Adrenal gland (tissue), 12 donors: ENCODE data around the gene HABP2. TPM values are rescaled to one million over a fixed set of nuclear protein-coding genes. Genes with fewer than 3 reads are reported as not detected.

ENCODE experiments used
- DNase-seq, 7 donors: peaks; one replicate each; pipeline ENCODE4 v3.0.0-alpha.2; 2019 to 2020
- H3K27ac ChIP-seq, 5 donors: fragments of 200-600 bp; sonication (generic) in 4 of 5; 1 replicate in 3 of 5; 2 replicates in 2 of 5; pipeline versions ENCODE4 v1.5.1 to v1.8.0; 2016 to 2020; ENCODE audit warnings: mild to moderate bottlenecking in 1 of 5
- H3K27me3 ChIP-seq: fragments of 200-600 bp; 2 replicates; pipeline ENCODE4 v1.8.0; 2021
- H3K36me3 ChIP-seq, 2 donors: fragments of 200-600 bp; replicated peaks in 1 of 2; 1 replicate in 1 of 2; 2 replicates in 1 of 2; pipeline versions ENCODE4 v1.5.1 to v1.8.0; 2018 to 2022
- H3K4me1 ChIP-seq, 2 donors: fragments of 200-600 bp; replicated peaks in 1 of 2; 1 replicate in 1 of 2; 2 replicates in 1 of 2; pipeline versions ENCODE4 v1.5.1 to v1.8.0; 2018 to 2021
- H3K4me3 ChIP-seq, 4 donors: fragments of 200-600 bp; sonication (generic) in 3 of 4; one replicate each; pipeline ENCODE4 v1.5.1; 2016 to 2018
- H3K9me3 ChIP-seq, 3 donors: fragments of 200-600 bp; sonication (generic) in 1 of 3; replicated peaks in 1 of 3; 1 replicate in 2 of 3; 2 replicates in 1 of 3; pipeline versions ENCODE4 v1.5.1 to v1.8.0; 2016 to 2021
- POLR2A ChIP-seq, 2 donors: fragments of 450-650 bp; IDR thresholded peaks; one replicate each; pipeline ENCODE4 v1.6.1; 2017; ENCODE audit warnings: antibody characterized with exemption in 2 of 2, mild to moderate bottlenecking in 2 of 2, moderate library complexity in 1 of 2
- WGBS, 4 donors: extraction: QIAGEN DNeasy Blood & Tissue Kit in 2 of 4; methylation state at CpG; one replicate each; pipeline versions ENCODE4 v1.1.5 to v1.1.7; 2013 to 2017; 5-methylcytosine and 5-hydroxymethylcytosine counted together
- intact Hi-C, 2 donors: fragments of 100-400 bp; cut with DNase I; formaldehyde crosslinking; loops; one replicate each; pipeline versions ENCODE4 v1.14.1 to v1.15.0; 2022 to 2023
- polyA plus RNA-seq, 3 donors: library from polyadenylated mRNA; stranded (reverse); fragments of 200-250 nt in 2 of 3; fragments of 350-450 nt in 1 of 3; fragmentation: Illumina TruSeq in 1 of 3; extraction: RNeasy Lipid Tissue Mini Kit (QIAGEN cat#74804) in 1 of 3; gene quantifications; one replicate each; pipeline ENCODE4 v1.2.3, GENCODE V29; 2013 to 2014
- total RNA-seq, 9 donors: library from RNA; depleted of rRNA in 4 of 9; stranded (reverse); fragments of >200 nt in 4 of 9; fragments of 120-200 nt in 1 of 9; fragmentation: NEBNext Ultra II Directional in 1 of 9; extraction: Animal tissue kit (Norgen Biotek cat#: 25700) in 1 of 9; gene quantifications; one replicate each; pipeline versions ENCODE4 v1.1.0 to v1.2.4, GENCODE V29; 2013 to 2023
- TF ChIP-seq, protein P1 (sequence below), 6 experiments: fragments of 450-650 bp in 4 of 6; fragments of 200-600 bp in 2 of 6; sonication (generic) in 1 of 6; IDR thresholded peaks; 1 replicate in 5 of 6; 2 replicates in 1 of 6; pipeline versions ENCODE4 v1.5.1 to v1.8.0; 2016 to 2021; ENCODE audit warnings: antibody characterized with exemption in 6 of 6, mild to moderate bottlenecking in 2 of 6, moderate library complexity in 1 of 6
- donor health status: healthy with polysubstance abuse.
- donor health status: Bipolar disorder and iron deficiency.
- donor health status: DM: yes; HTN: yes; CAD: no.
- donor health status: DM: no; HTN: no; CAD: no.
- donor health status: DM: no; HTN: no; CAD: no.
- donor health status: DM: yes; HTN: yes; CAD: no.

Gene HABP2
- total and polyA plus RNA-seq, 12 donors, result 0.11 to 0.29 (median 0.13) TPM; not detected in 9

DNA sequence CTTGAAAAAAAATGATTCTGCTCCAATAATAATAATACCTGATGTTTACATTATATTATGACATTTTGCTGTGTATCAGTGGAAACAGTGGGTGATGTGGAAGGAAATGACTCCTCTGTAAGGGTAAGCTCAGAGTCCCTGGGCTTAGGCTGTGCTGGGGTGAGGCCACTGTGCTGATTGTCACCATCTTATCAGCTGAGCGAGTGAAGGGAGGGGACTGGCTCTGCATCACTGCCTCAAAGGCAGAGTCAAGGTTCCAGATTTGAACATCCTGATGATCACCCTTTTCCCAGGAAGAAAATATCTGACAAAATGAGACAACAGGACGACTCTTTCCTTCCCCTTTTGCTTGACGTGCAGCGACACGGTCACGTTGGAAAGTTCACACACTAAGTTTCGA, 24.0 kb upstream of the HABP2 start:
- H3K36me3 ChIP-seq, result no peaks in the 10 kb centered on the region
- no peak overlapping the region for H3K4me3 ChIP-seq
- DNase-seq, result no peak
- no peaks in the 10 kb centered on the region for H3K27me3 ChIP-seq
- no peak for TF ChIP-seq POLR2A (IDR thresholded peaks at IDR 0.05)
- TF ChIP-seq, protein P1, sequence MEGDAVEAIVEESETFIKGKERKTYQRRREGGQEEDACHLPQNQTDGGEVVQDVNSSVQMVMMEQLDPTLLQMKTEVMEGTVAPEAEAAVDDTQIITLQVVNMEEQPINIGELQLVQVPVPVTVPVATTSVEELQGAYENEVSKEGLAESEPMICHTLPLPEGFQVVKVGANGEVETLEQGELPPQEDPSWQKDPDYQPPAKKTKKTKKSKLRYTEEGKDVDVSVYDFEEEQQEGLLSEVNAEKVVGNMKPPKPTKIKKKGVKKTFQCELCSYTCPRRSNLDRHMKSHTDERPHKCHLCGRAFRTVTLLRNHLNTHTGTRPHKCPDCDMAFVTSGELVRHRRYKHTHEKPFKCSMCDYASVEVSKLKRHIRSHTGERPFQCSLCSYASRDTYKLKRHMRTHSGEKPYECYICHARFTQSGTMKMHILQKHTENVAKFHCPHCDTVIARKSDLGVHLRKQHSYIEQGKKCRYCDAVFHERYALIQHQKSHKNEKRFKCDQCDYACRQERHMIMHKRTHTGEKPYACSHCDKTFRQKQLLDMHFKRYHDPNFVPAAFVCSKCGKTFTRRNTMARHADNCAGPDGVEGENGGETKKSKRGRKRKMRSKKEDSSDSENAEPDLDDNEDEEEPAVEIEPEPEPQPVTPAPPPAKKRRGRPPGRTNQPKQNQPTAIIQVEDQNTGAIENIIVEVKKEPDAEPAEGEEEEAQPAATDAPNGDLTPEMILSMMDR (IDR thresholded peaks at IDR 0.05), result no peak
- no peaks in the 10 kb centered on the region for H3K4me1 ChIP-seq
- 75 to 84% (median 78%) methylated on average over 7 of the region's 7 CpGs for WGBS, 4 donors
- no peaks in the 10 kb centered on the region for H3K9me3 ChIP-seq
- no peak overlapping the region for H3K27ac ChIP-seq
- intact Hi-C loops, result loop anchor here in 1 of 2 donors (10.0 kb wide), 1 partner anchor 144 kb away; no protein-coding TSS in a partner anchor

DNA sequence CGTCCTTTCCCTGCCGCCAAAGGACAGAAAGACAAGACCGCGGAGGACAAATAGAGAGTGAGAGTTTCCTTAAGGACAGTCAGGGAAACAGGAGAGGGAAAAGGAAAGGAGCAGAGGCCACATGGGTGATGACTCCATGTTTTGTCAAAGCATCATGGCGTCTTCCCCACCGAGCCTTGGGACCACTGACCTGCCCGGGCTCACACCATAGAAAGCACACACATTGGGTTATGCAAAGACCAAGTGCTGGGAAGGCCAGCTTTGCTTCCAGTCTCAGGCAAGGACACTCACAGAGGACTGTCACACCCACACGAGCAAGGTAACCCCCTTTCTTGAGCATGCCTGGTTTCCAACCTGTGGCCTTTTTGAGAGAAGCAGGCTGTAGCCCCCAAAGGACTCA, 23.3 kb upstream of the HABP2 start:
- TF ChIP-seq, protein P1 (IDR thresholded peaks at IDR 0.05), result no peak
- TF ChIP-seq POLR2A (IDR thresholded peaks at IDR 0.05), result no peak
- intact Hi-C loops, result loop anchor here in 1 of 2 donors (10.0 kb wide), 1 partner anchor 145 kb away; no protein-coding TSS in a partner anchor
- Histone ChIP-seq H3K36me3 (no peaks in the 10 kb centered on the region), H3K27me3 (peaks cover 2% of the 10 kb centered on the region), H3K9me3 (no peaks in the 10 kb centered on the region), H3K4me3 (no peak overlapping the region), H3K27ac (no peak overlapping the region), H3K4me1 (no peaks in the 10 kb centered on the region)
- DNase-seq, result no peak
- WGBS, 4 donors, result 83 to 95% (median 91%) methylated on average over 7 to 8 of the region's 8 CpGs

DNA sequence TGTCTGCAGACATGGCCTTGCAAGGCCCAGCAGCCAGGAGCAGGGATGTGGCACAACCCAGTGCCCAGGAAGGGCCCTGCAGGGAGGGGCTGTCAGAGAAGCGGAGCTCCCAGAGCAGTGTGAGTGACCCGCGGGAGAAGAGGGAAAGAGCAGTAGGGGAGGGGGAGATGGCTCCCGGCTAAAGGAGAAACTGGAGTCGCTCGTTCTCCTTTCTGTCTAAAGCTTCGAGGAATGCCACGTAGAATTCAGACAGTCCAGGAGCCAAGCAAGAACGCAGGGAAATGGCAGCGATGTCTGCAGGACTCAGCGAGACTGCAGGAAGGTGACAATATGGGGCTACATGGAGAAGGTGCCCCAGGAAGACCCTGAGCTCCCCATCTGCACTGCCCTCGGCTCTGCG, 22.4 kb upstream of the HABP2 start:
- Histone ChIP-seq H3K4me1 (no peaks in the 10 kb centered on the region), H3K36me3 (no peaks in the 10 kb centered on the region), H3K27me3 (peaks cover 6% of the 10 kb centered on the region), H3K9me3 (no peaks in the 10 kb centered on the region), H3K4me3 (no peak overlapping the region), H3K27ac (no peak overlapping the region)
- no peak for DNase-seq
- 75 to 84% (median 78%) methylated on average over 12 to 13 of the region's 13 CpGs for WGBS, 4 donors
- TF ChIP-seq POLR2A (IDR thresholded peaks at IDR 0.05), result no peak
- TF ChIP-seq, protein P1 (IDR thresholded peaks at IDR 0.05), result no peak
- intact Hi-C loops, result no loop called here

DNA sequence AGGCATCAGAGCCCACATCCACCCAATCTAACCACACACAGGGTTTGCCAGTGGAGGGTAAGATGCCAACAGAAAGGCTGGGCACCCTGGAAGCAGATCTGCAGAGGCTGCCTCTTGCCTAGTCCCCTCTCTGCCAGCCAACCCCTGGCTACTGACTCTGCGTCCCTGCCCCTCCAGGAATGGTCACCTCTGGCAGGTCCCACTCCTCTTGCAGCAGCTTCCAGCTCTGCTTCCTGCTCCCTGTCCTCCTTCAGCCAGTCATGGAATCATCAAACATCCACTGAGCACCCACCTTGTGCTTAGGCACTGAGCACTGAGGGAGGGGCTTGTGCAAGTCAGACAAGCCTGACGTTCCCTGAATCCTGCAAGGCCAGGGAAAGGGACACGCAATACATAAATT, 20.1 kb upstream of the HABP2 start:
- H3K4me3 ChIP-seq, result no peak overlapping the region
- H3K36me3 ChIP-seq, result no peaks in the 10 kb centered on the region
- no peaks in the 10 kb centered on the region for H3K4me1 ChIP-seq
- no peak overlapping the region for H3K27ac ChIP-seq
- H3K27me3 ChIP-seq, result peaks cover 6% of the 10 kb centered on the region
- TF ChIP-seq, protein P1 (IDR thresholded peaks at IDR 0.05), result no peak
- TF ChIP-seq POLR2A (IDR thresholded peaks at IDR 0.05), result no peak
- WGBS, 4 donors, result 76 to 90% (median 85%) methylated on average over 3 of the region's 3 CpGs
- no peaks in the 10 kb centered on the region for H3K9me3 ChIP-seq
- intact Hi-C loops, result no loop called here
- no peak for DNase-seq
